Measurements from ENCODE around the gene BEST4. TPM values are rescaled to one million over a fixed set of nuclear protein-coding genes. Genes with fewer than 3 reads are reported as not detected.

BEST4 gene
- total and polyA plus RNA-seq, 2 donors (not counting 3 experiments of a cell fraction or from before 2014, with no cell fraction given), result 0.21 TPM; not detected in 1

DNA sequence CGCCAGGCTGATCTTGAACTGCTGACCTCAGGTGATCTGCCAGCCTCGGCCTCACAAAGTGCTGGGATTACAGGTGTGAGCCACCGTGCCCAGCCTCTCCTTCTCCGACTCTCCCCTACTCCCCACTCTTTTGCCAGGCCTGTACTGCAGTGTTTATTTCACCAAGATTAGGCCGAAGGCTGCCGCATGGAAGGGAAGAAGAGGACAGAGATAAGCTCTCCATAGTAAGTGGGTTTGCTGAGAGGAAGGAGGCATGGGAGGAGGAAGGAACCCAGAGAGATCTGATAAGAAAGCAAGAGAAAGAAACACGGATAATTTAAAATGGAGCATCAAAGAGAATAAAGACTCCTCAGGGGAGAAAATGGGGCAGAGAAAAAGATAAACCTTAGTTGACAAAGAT is 46.4 kb upstream of the BEST4 start:
- ChIA-PET CTCF (interaction anchor here (0.8 to 4.1 kb wide), 4 partner anchors 36 to 180 kb away, joined by 3 to 60 read pairs (median 3); partner anchors contain the start of genes HECTD3 and UROD), POLR2A (no interaction called here)
- no peak overlapping the region for H3K27ac ChIP-seq (ENCODE audit: insufficient read depth, low read depth, low read length)
- no peaks in the 10 kb centered on the region for H3K4me1 ChIP-seq (ENCODE audit: control insufficient read depth, extremely low read depth, insufficient read depth, low read length)
- no peaks in the 10 kb centered on the region for H3K36me3 ChIP-seq (ENCODE audit: control insufficient read depth in 2 of 2, extremely low read depth in 1 of 2, insufficient read depth in 2 of 2, low read length in 2 of 2)
- H3K9me1 ChIP-seq (replicated peaks; ENCODE audit: control insufficient read depth, extremely low read depth, insufficient read depth, low read length), result no peaks in the 10 kb centered on the region
- DNase-seq (ENCODE audit: low read depth, low spot score) (no peak), FAIRE-seq (no peak)
- no peaks in the 10 kb centered on the region for H3K27me3 ChIP-seq (ENCODE audit: control insufficient read depth in 2 of 2, insufficient read depth in 2 of 2, low read length in 2 of 2)
- dilution Hi-C loops (cut with MboI; ENCODE audit: extremely low pct_ligation_motif_present, low sequenced_read_pairs), result no loop called here
- intact Hi-C loops (cut with micrococcal nuclease), result loop anchor here (2.0 to 10.0 kb wide), 2 partner anchors 152 to 660 kb away; partner anchors contain the start of genes EIF2B3 and TESK2
- no peak overlapping the region for H3K4me2 ChIP-seq (ENCODE audit: insufficient read depth, low read length)
- H3K9me3 ChIP-seq (replicated peaks; ENCODE audit: control insufficient read depth, insufficient read depth, low read length), result no peaks in the 10 kb centered on the region
- no peaks in the 10 kb centered on the region for H4K20me1 ChIP-seq (replicated peaks; ENCODE audit: control insufficient read depth, extremely low read depth, insufficient read depth, low read length)
- TF ChIP-seq JUN (IDR thresholded peaks at IDR 0.05; ENCODE audit: borderline replicate concordance, insufficient read depth, insufficient read length, low read depth) (no peak), EZH2 (IDR thresholded peaks at IDR 0.05; ENCODE audit: borderline replicate concordance, low read depth, low read length, severe bottlenecking) (no peak), FOS (IDR thresholded peaks at IDR 0.05; ENCODE audit: borderline replicate concordance, insufficient read depth, low read length) (no peak), POLR2AphosphoS5 (IDR thresholded peaks at IDR 0.05; ENCODE audit: insufficient read depth, low read depth, low read length) (no peak), MYC (IDR thresholded peaks at IDR 0.05; ENCODE audit: low read depth, low read length) (no peak), GATA2 (IDR thresholded peaks at IDR 0.05; ENCODE audit: insufficient read depth, insufficient read length, low read depth, low read length) (no peak), POLR2A (IDR thresholded peaks at IDR 0.05; ENCODE audit: low read depth, low read length) (no peak)
- TF ChIP-seq, protein P1, sequence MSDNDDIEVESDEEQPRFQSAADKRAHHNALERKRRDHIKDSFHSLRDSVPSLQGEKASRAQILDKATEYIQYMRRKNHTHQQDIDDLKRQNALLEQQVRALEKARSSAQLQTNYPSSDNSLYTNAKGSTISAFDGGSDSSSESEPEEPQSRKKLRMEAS (IDR thresholded peaks at IDR 0.05; ENCODE audit: insufficient read depth, insufficient read length), result no peak
- TF ChIP-seq, protein P2, sequence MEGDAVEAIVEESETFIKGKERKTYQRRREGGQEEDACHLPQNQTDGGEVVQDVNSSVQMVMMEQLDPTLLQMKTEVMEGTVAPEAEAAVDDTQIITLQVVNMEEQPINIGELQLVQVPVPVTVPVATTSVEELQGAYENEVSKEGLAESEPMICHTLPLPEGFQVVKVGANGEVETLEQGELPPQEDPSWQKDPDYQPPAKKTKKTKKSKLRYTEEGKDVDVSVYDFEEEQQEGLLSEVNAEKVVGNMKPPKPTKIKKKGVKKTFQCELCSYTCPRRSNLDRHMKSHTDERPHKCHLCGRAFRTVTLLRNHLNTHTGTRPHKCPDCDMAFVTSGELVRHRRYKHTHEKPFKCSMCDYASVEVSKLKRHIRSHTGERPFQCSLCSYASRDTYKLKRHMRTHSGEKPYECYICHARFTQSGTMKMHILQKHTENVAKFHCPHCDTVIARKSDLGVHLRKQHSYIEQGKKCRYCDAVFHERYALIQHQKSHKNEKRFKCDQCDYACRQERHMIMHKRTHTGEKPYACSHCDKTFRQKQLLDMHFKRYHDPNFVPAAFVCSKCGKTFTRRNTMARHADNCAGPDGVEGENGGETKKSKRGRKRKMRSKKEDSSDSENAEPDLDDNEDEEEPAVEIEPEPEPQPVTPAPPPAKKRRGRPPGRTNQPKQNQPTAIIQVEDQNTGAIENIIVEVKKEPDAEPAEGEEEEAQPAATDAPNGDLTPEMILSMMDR (IDR thresholded peaks at IDR 0.05; ENCODE audit: extremely low read depth in 1 of 2, insufficient read depth in 1 of 2, low read depth in 1 of 2, low read length in 2 of 2), result no peak
- no peaks in the 10 kb centered on the region for H3K79me2 ChIP-seq (ENCODE audit: control insufficient read depth, insufficient read depth, low read length)
- H2AFZ ChIP-seq (ENCODE audit: low read depth, low read length), result no peak overlapping the region
- H3K4me3 ChIP-seq (replicated peaks in 1 of 3; ENCODE audit: insufficient read depth in 1 of 3, low read depth in 1 of 3, low read length in 3 of 3), result no peak overlapping the region
- no peak overlapping the region for H3K9ac ChIP-seq (replicated peaks; ENCODE audit: extremely low read depth, insufficient read depth, low read length)
- no TSS peak for BruUV-seq (replicated peaks)

Data from endothelial cell of umbilical vein (primary cell).